ENCODE measurements around the gene DGKD. TPM values are rescaled to one million over a fixed set of nuclear protein-coding genes. Genes with fewer than 3 reads are reported as not detected.

DGKD gene
- total and polyA plus RNA-seq, 9 of the 15 experiments (the other 6 are each of a cell fraction or from before 2014, with no cell fraction given), result 0.52 to 29.5 (median 10.6) TPM

- Histone ChIP-seq H3K9ac (ENCODE audit: insufficient read depth in 1 of 2, low read depth in 2 of 2, low read length in 2 of 2) (no peak overlapping the region), H3K9me1 (ENCODE audit: control insufficient read depth, insufficient read depth, low read length) (no peaks in the 10 kb centered on the region), H3K4me3 (no peak overlapping the region), H3K4me2 (ENCODE audit: insufficient read depth, low read length) (no peak overlapping the region), H3K27ac (ENCODE audit: extremely low read depth, low read depth, low read length) (no peak overlapping the region), H3K79me2 (ENCODE audit: control insufficient read depth, insufficient read depth, low read length) (no peaks in the 10 kb centered on the region), H3K27me3 (ENCODE audit: control insufficient read depth in 2 of 2, insufficient read depth in 2 of 2, low read length in 2 of 2) (no peaks in the 10 kb centered on the region), H3K36me3 (ENCODE audit: control insufficient read depth, insufficient read depth, low read length) (peaks cover 11% of the 10 kb centered on the region; the same call in 1 of the 3 replicates), H4K20me1 (replicated peaks; ENCODE audit: control insufficient read depth, insufficient read depth, low read length) (no peaks in the 10 kb centered on the region), H3K4me1 (replicated peaks in 1 of 2; ENCODE audit: control insufficient read depth in 2 of 2, insufficient read depth in 2 of 2, low read length in 2 of 2) (peaks cover 0 to 4% of the 10 kb centered on the region in 2 experiments; a peak in 3 of 5 replicates), H2AFZ (ENCODE audit: low read depth, low read length) (no peak overlapping the region), H3K9me3 (replicated peaks; ENCODE audit: control insufficient read depth, insufficient read depth, low read depth, low read length) (no peaks in the 10 kb centered on the region)
- no peak for DNase-seq (ENCODE audit: extremely low read depth in 1 of 4, low spot score in 3 of 4)
- WGBS (ENCODE audit: insufficient coverage, low coverage, missing lambda C conversion rate), result 81% methylated on average over 9 of the region's 9 CpGs
- no peak for ATAC-seq
- intact Hi-C loops (cut with micrococcal nuclease), result no loop called here
- POLR2A ChIA-PET, result no interaction called here
- CTCF ChIA-PET (ENCODE audit: low intra/inter-chr PET ratio), result no interaction called here
- in situ Hi-C loops (cut with MboI), result no loop called here
- BruUV-seq (replicated peaks), result no TSS peak
- no peak for FAIRE-seq
- TF ChIP-seq POLR2H (tag; IDR thresholded peaks at IDR 0.05; ENCODE audit: low read depth), result no peak
- TF ChIP-seq C11orf30 (IDR thresholded peaks at IDR 0.05; ENCODE audit: low read depth), result no peak
- no peak for TF ChIP-seq AFF4 (CRISPR knock-in tag; IDR thresholded peaks at IDR 0.05)
- TF ChIP-seq MIER1 (IDR thresholded peaks at IDR 0.05; ENCODE audit: low read depth), result no peak
- TF ChIP-seq RBM17 (IDR thresholded peaks at IDR 0.05; ENCODE audit: borderline replicate concordance, low read depth, low read length), result no peak
- TF ChIP-seq GATAD2B (IDR thresholded peaks at IDR 0.05; ENCODE audit: borderline replicate concordance), result no peak
- no peak for TF ChIP-seq SETDB1 (IDR thresholded peaks at IDR 0.05; ENCODE audit: low read length)
- no peak for TF ChIP-seq ZNF583 (CRISPR knock-in tag; IDR thresholded peaks at IDR 0.05)
- no peak for TF ChIP-seq NFE2 (IDR thresholded peaks at IDR 0.05; ENCODE audit: low read depth)
- TF ChIP-seq MECOM (CRISPR knock-in tag; IDR thresholded peaks at IDR 0.05), result no peak
- TF ChIP-seq PURB (CRISPR knock-in tag; IDR thresholded peaks at IDR 0.05; ENCODE audit: low read depth), result no peak
- TF ChIP-seq ZNF212 (CRISPR knock-in tag; IDR thresholded peaks at IDR 0.05), result no peak
- TF ChIP-seq RBM14 (IDR thresholded peaks at IDR 0.05; ENCODE audit: borderline replicate concordance, insufficient read depth, low read depth, low read length), result no peak
- no peak for TF ChIP-seq TCF15 (CRISPR knock-in tag; IDR thresholded peaks at IDR 0.05)
- TF ChIP-seq IRF1 (CRISPR knock-in tag; IDR thresholded peaks at IDR 0.05; ENCODE audit: borderline replicate concordance), result no peak
- no peak for TF ChIP-seq SRSF3 (IDR thresholded peaks at IDR 0.05; ENCODE audit: insufficient read depth, low read length)
- no peak for TF ChIP-seq ZSCAN32 (CRISPR knock-in tag; IDR thresholded peaks at IDR 0.05)
Measured at GRCh38 chr2:233487748-233488345, 133.6 kb downstream of the DGKD start.
